Measurements from ENCODE around the gene IFI27L1. TPM values are rescaled to one million over a fixed set of nuclear protein-coding genes. Genes with fewer than 3 reads are reported as not detected.

The IFI27L1 gene
- total RNA-seq, 1 experiment from 2014 or later: 26.0 TPM

- TF ChIP-seq FOSL1 (IDR thresholded peaks at IDR 0.05; ENCODE audit: low read depth): no peak
- no peak for TF ChIP-seq TCF7L2 (IDR thresholded peaks at IDR 0.05; ENCODE audit: borderline replicate concordance, extremely low read depth, insufficient read depth, insufficient read length)
- no peak for TF ChIP-seq EZH2phosphoT487 (IDR thresholded peaks at IDR 0.05; ENCODE audit: borderline replicate concordance)
- TF ChIP-seq CBX3 (IDR thresholded peaks at IDR 0.05; ENCODE audit: low read depth): no peak
- no peak for TF ChIP-seq SP1 (IDR thresholded peaks at IDR 0.05; ENCODE audit: low read depth)
- no peak for TF ChIP-seq ZBTB33 (IDR thresholded peaks at IDR 0.05; ENCODE audit: extremely low read depth, insufficient replicate concordance, low read length)
These were observed 62.6 kb downstream of the IFI27L1 start (continued) for GRCh38 chr14:94143711-94144110.

GRCh38 chr14:94144765-94145164 is 63.7 kb downstream of the IFI27L1 start:
- DNase-seq (ENCODE audit: low read depth, low spot score): peak; percentile 8
- no peak overlapping the region for H3K4me3 ChIP-seq (replicated peaks in 1 of 2; ENCODE audit: low read depth in 1 of 2, low read length in 2 of 2)
- no peaks in the 10 kb centered on the region for H3K36me3 ChIP-seq (ENCODE audit: control insufficient read depth in 1 of 2, insufficient read depth in 2 of 2, low read length in 2 of 2)
- no peak overlapping the region for H3K9ac ChIP-seq (ENCODE audit: low read length)
- H4K20me1 ChIP-seq (ENCODE audit: insufficient read depth): no peaks in the 10 kb centered on the region
- H3K4me1 ChIP-seq (ENCODE audit: control insufficient read depth in 1 of 2, insufficient read depth in 2 of 2, low read length in 2 of 2): peaks cover 3 to 10% of the 10 kb centered on the region in 2 experiments; a peak in 3 of 4 replicates
- intact Hi-C loops (cut with micrococcal nuclease): no loop called here
- peak overlapping the region; percentile 56 for H2AFZ ChIP-seq (ENCODE audit: low read depth, low read length, poor library complexity, severe bottlenecking)
- H3K9me2 ChIP-seq (ENCODE audit: insufficient read depth): no peaks in the 10 kb centered on the region
- no peaks in the 10 kb centered on the region for H3K9me3 ChIP-seq (ENCODE audit: control insufficient read depth in 1 of 2, insufficient read depth in 1 of 2, low read depth in 1 of 2, low read length in 2 of 2)
- no peaks in the 10 kb centered on the region for H3K79me2 ChIP-seq (ENCODE audit: insufficient read depth, low read length)
- H3K27me3 ChIP-seq (ENCODE audit: insufficient read depth, low read length): no peaks in the 10 kb centered on the region
- ATAC-seq: peak; percentile 31; the same call in 1 of the 2 replicates
- no peak overlapping the region for H3K27ac ChIP-seq (ENCODE audit: low read depth, low read length)
- TF ChIP-seq EGR1 (IDR thresholded peaks at IDR 0.05; ENCODE audit: low read depth) (no peak), POLR2AphosphoS5 (IDR thresholded peaks at IDR 0.05; ENCODE audit: low read depth, low read length) (peak; percentile 60), POLR2A (IDR thresholded peaks at IDR 0.05; ENCODE audit: borderline replicate concordance, extremely low read depth, insufficient read depth, insufficient read length) (peak; percentile 41), ZNF274 (IDR thresholded peaks at IDR 0.05; ENCODE audit: low read depth, low read length) (no peak), CEBPB (IDR thresholded peaks at IDR 0.05; ENCODE audit: low read depth) (peak; percentile 69; the same call in 1 of the 2 replicates), YY1 (IDR thresholded peaks at IDR 0.05; ENCODE audit: extremely low read depth, insufficient replicate concordance, low read depth, low read length) (no peak)
- POLR2A ChIA-PET: interaction anchor here (0.8 to 1.3 kb wide), 2 partner anchors 8 to 28 kb away, joined by 4 to 5 read pairs; no protein-coding TSS in a partner anchor
- CTCF ChIA-PET: interaction anchor here (0.6 to 5.9 kb wide), 3 partner anchors 8 to 35 kb away, joined by 3 to 37 read pairs (median 4); no protein-coding TSS in a partner anchor
- H3K4me2 ChIP-seq (ENCODE audit: low read length): peak overlapping the region; percentile 9; the same call in 1 of the 2 replicates
- RAD21 ChIA-PET (ENCODE audit: low non-redundant PET in 1 of 2, low total read pairs in 2 of 2, uncharacterized antibody in 2 of 2, unreplicated experiment in 2 of 2): interaction anchor here in 1 of 2 experiments (1.2 kb wide), 1 partner anchor 24 kb away, joined by 3 read pairs; no protein-coding TSS in a partner anchor
- no TSS peak for BruUV-seq (replicated peaks)

Measured in HCT116 (cell line).